Measurements from ENCODE around the gene INPP5D.

Gene INPP5D

DNA sequence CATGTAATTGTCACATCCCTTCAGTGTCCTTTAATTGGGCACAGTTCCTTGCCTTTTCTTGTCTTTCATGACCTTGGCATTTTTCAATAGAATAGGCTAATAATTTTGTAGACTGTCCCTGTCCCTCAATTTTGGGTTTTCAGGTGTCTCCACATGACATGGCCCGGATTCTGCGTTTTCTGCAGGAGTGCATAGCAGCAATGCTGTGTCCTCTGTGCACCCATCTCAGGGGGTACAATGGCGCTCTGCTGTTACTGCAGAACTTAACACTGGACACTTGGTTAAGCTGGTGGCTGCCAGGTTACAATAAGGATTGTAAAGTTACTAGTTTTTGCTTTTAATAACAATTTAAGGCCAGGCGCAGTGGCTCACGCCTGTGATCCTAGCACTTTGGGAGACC is 51.3 kb downstream of the INPP5D start:
- Histone ChIP-seq H3K27ac (ENCODE audit: low read length) (no peak overlapping the region), H4K20me1 (ENCODE audit: insufficient read depth, low read length) (peaks cover 54% of the 10 kb centered on the region), H3K9ac (ENCODE audit: low read length) (no peak overlapping the region), H3K4me1 (ENCODE audit: low read length) (no peaks in the 10 kb centered on the region), H3K27me3 (ENCODE audit: low read depth, low read length) (no peaks in the 10 kb centered on the region), H3K4me3 (ENCODE audit: low read length) (no peak overlapping the region), H3K36me3 (replicated peaks; ENCODE audit: low read depth, low read length) (peaks cover 9% of the 10 kb centered on the region), H3K9me3 (ENCODE audit: insufficient read depth, low read length) (no peaks in the 10 kb centered on the region), H3K79me2 (ENCODE audit: low read length) (peaks cover 96% of the 10 kb centered on the region), H2AFZ (ENCODE audit: low read depth, low read length) (no peak overlapping the region), H3K4me2 (ENCODE audit: low read length) (no peak overlapping the region)
- no peak for TF ChIP-seq EZH2phosphoT487 (IDR thresholded peaks at IDR 0.05; ENCODE audit: low read depth)
- TF ChIP-seq, protein P1, sequence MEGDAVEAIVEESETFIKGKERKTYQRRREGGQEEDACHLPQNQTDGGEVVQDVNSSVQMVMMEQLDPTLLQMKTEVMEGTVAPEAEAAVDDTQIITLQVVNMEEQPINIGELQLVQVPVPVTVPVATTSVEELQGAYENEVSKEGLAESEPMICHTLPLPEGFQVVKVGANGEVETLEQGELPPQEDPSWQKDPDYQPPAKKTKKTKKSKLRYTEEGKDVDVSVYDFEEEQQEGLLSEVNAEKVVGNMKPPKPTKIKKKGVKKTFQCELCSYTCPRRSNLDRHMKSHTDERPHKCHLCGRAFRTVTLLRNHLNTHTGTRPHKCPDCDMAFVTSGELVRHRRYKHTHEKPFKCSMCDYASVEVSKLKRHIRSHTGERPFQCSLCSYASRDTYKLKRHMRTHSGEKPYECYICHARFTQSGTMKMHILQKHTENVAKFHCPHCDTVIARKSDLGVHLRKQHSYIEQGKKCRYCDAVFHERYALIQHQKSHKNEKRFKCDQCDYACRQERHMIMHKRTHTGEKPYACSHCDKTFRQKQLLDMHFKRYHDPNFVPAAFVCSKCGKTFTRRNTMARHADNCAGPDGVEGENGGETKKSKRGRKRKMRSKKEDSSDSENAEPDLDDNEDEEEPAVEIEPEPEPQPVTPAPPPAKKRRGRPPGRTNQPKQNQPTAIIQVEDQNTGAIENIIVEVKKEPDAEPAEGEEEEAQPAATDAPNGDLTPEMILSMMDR (IDR thresholded peaks at IDR 0.05; ENCODE audit: low read depth, low read length), result no peak

DNA sequence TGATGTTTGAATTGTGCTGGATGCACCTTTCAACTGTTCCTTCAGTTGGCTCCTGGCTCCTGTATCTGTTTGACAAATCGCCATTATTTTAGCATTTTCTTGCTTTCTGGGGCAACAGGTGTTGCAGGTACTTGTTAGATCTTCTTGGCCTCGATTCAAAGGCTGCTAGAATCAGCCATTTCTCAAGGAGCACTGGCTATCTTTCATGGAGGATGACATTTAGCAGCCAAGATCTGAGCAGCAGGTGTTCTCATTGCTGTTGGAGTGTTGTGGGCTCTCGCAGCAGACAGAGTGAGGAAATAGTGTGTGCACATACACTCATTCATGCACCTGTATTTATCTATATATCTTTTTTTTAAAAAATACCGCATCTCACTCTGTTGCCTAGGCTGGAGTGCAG is 52.2 kb downstream of the INPP5D start:
- H3K79me2 ChIP-seq (ENCODE audit: low read length), result peaks cover 95% of the 10 kb centered on the region
- no peaks in the 10 kb centered on the region for H3K9me3 ChIP-seq (ENCODE audit: insufficient read depth, low read length)
- H3K27ac ChIP-seq (ENCODE audit: low read length), result no peak overlapping the region
- H3K4me3 ChIP-seq (ENCODE audit: low read length), result no peak overlapping the region
- peaks cover 12% of the 10 kb centered on the region for H3K36me3 ChIP-seq (replicated peaks; ENCODE audit: low read depth, low read length)
- H3K4me1 ChIP-seq (ENCODE audit: low read length), result no peaks in the 10 kb centered on the region
- H2AFZ ChIP-seq (ENCODE audit: low read depth, low read length), result no peak overlapping the region
- TF ChIP-seq, protein P1 (IDR thresholded peaks at IDR 0.05; ENCODE audit: low read depth, low read length), result no peak
- TF ChIP-seq EZH2phosphoT487 (IDR thresholded peaks at IDR 0.05; ENCODE audit: low read depth), result no peak
- H4K20me1 ChIP-seq (ENCODE audit: insufficient read depth, low read length), result peaks cover 44% of the 10 kb centered on the region
- no peak overlapping the region for H3K4me2 ChIP-seq (ENCODE audit: low read length)
- H3K9ac ChIP-seq (ENCODE audit: low read length), result no peak overlapping the region
- no peaks in the 10 kb centered on the region for H3K27me3 ChIP-seq (ENCODE audit: low read depth, low read length)

GRCh38 chr2:233112776-233113452 is 52.8 kb downstream of the INPP5D start:
- Histone ChIP-seq H2AFZ (ENCODE audit: low read depth, low read length) (no peak overlapping the region), H3K4me3 (ENCODE audit: low read length) (no peak overlapping the region), H4K20me1 (ENCODE audit: insufficient read depth, low read length) (peaks cover 39% of the 10 kb centered on the region), H3K4me1 (ENCODE audit: low read length) (no peaks in the 10 kb centered on the region), H3K9me3 (ENCODE audit: insufficient read depth, low read length) (no peaks in the 10 kb centered on the region), H3K79me2 (ENCODE audit: low read length) (peaks cover 95% of the 10 kb centered on the region), H3K27ac (ENCODE audit: low read length) (no peak overlapping the region), H3K27me3 (ENCODE audit: low read depth, low read length) (no peaks in the 10 kb centered on the region), H3K4me2 (ENCODE audit: low read length) (no peak overlapping the region), H3K9ac (ENCODE audit: low read length) (no peak overlapping the region), H3K36me3 (replicated peaks; ENCODE audit: low read depth, low read length) (peaks cover 13% of the 10 kb centered on the region)
- no peak for TF ChIP-seq EZH2phosphoT487 (IDR thresholded peaks at IDR 0.05; ENCODE audit: low read depth)
- TF ChIP-seq, protein P1 (IDR thresholded peaks at IDR 0.05; ENCODE audit: low read depth, low read length), result no peak

DNA sequence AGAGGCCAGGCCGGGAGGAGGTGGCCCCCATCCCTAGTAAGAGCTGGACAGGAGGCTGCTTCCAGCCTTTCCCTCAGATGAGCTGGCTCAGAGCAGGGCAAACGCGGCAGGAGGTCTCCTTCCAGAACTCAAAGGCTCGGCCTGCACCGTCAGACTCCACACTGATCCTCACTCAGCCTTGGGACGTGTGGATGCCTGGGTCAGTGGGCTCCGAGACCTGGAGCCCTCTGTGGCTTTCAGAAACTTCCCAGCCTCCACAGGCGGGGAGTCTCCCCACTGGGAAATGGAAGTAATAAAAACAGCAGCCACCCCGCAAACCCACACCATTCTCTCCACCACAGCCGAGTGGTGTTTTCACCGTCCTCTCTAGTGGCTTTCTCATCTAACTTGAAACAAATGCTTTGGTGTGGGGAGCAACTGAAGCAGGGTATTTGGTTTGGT is 54.3 kb downstream of the INPP5D start:
- Histone ChIP-seq H3K79me2 (ENCODE audit: low read length) (peaks cover 95% of the 10 kb centered on the region), H3K27me3 (ENCODE audit: low read depth, low read length) (no peaks in the 10 kb centered on the region), H3K36me3 (replicated peaks; ENCODE audit: low read depth, low read length) (peaks cover 26% of the 10 kb centered on the region), H3K4me1 (ENCODE audit: low read length) (no peaks in the 10 kb centered on the region), H3K4me3 (ENCODE audit: low read length) (no peak overlapping the region), H3K9ac (ENCODE audit: low read length) (no peak overlapping the region), H3K9me3 (ENCODE audit: insufficient read depth, low read length) (no peaks in the 10 kb centered on the region), H3K4me2 (ENCODE audit: low read length) (no peak overlapping the region), H4K20me1 (ENCODE audit: insufficient read depth, low read length) (peaks cover 29% of the 10 kb centered on the region), H3K27ac (ENCODE audit: low read length) (no peak overlapping the region), H2AFZ (ENCODE audit: low read depth, low read length) (no peak overlapping the region)
- TF ChIP-seq EZH2phosphoT487 (IDR thresholded peaks at IDR 0.05; ENCODE audit: low read depth), result no peak
- TF ChIP-seq, protein P1 (IDR thresholded peaks at IDR 0.05; ENCODE audit: low read depth, low read length), result no peak

All from OCI-LY3 (cell line).